Ishikawa (cell line): ENCODE data around the gene LRP5.

ENCODE experiments used
- EGR1 ChIP-seq: IDR thresholded peaks from 2 replicates; pipeline ENCODE4 v1.6.1; 2012
- EP300 ChIP-seq: IDR thresholded peaks from 2 replicates; pipeline ENCODE4 v1.6.1; 2012; ENCODE audit warnings: borderline replicate concordance
- MAX ChIP-seq: IDR thresholded peaks from 2 replicates; pipeline ENCODE4 v1.6.1; 2012
- NFIC ChIP-seq: IDR thresholded peaks from 2 replicates; pipeline ENCODE4 v1.6.1; 2012
- REST ChIP-seq: IDR thresholded peaks from 2 replicates; pipeline ENCODE4 v1.6.1; 2012; ENCODE audit warnings: low read depth, mild to moderate bottlenecking
- TAF1 ChIP-seq: IDR thresholded peaks from 2 replicates; pipeline ENCODE4 v1.6.1; 2012; ENCODE audit warnings: low read depth, mild to moderate bottlenecking
- TEAD4 ChIP-seq: IDR thresholded peaks from 2 replicates; pipeline ENCODE4 v1.6.1; 2012
- YY1 ChIP-seq: IDR thresholded peaks from 2 replicates; pipeline ENCODE4 v1.6.1; 2012; ENCODE audit warnings: low read depth
- ZBTB7A ChIP-seq: IDR thresholded peaks from 2 replicates; pipeline ENCODE4 v1.6.1; 2012; ENCODE audit warnings: low read depth

- no peak for TF ChIP-seq EP300
- TF ChIP-seq REST: no peak
- no peak for TF ChIP-seq YY1
- no peak for TF ChIP-seq EGR1
- TF ChIP-seq TEAD4: no peak
- TF ChIP-seq TAF1: no peak
- TF ChIP-seq NFIC: no peak
- TF ChIP-seq MAX: no peak
- TF ChIP-seq ZBTB7A: no peak
Observed at GRCh38 chr11:68331338-68331947, 19.1 kb downstream of the LRP5 start.
